HL-60 (cell line): ENCODE measurements around the gene CD74.

Source experiments
- GABPA ChIP-seq: IDR thresholded peaks from 2 replicates; pipeline ENCODE4 v1.6.1; 2012; ENCODE audit warnings: low read depth
- TF ChIP-seq, protein P1 (sequence below): IDR thresholded peaks from 2 replicates; pipeline ENCODE4 v1.6.1; 2012; ENCODE audit warnings: low read depth; ENCODE audit not compliant: insufficient replicate concordance

GRCh38 chr5:150431574-150431973 is 18.9 kb upstream of the CD74 start:
- TF ChIP-seq GABPA = no peak
- TF ChIP-seq, protein P1, sequence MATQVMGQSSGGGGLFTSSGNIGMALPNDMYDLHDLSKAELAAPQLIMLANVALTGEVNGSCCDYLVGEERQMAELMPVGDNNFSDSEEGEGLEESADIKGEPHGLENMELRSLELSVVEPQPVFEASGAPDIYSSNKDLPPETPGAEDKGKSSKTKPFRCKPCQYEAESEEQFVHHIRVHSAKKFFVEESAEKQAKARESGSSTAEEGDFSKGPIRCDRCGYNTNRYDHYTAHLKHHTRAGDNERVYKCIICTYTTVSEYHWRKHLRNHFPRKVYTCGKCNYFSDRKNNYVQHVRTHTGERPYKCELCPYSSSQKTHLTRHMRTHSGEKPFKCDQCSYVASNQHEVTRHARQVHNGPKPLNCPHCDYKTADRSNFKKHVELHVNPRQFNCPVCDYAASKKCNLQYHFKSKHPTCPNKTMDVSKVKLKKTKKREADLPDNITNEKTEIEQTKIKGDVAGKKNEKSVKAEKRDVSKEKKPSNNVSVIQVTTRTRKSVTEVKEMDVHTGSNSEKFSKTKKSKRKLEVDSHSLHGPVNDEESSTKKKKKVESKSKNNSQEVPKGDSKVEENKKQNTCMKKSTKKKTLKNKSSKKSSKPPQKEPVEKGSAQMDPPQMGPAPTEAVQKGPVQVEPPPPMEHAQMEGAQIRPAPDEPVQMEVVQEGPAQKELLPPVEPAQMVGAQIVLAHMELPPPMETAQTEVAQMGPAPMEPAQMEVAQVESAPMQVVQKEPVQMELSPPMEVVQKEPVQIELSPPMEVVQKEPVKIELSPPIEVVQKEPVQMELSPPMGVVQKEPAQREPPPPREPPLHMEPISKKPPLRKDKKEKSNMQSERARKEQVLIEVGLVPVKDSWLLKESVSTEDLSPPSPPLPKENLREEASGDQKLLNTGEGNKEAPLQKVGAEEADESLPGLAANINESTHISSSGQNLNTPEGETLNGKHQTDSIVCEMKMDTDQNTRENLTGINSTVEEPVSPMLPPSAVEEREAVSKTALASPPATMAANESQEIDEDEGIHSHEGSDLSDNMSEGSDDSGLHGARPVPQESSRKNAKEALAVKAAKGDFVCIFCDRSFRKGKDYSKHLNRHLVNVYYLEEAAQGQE = no peak
